ENCODE results near the gene THBS3. TPM values are rescaled to one million over a fixed set of nuclear protein-coding genes. Genes with fewer than 3 reads are reported as not detected.
A peak's percentile ranks its signal among the peaks of the same experiment; 100 is the strongest.

The THBS3 gene
- total RNA-seq, 2 experiments from 2014 or later: 25.5 to 26.1 TPM

GRCh38 chr1:155206891-155207805 is 549 bp downstream of the THBS3 start:
- peak; percentile 85 for TF ChIP-seq CTCF (IDR thresholded peaks at IDR 0.05)
- intact Hi-C loops (cut with DNase I, micrococcal nuclease): loop anchor here (1.0 to 5.0 kb wide), 7 partner anchors 12 to 385 kb away; partner anchors contain the start of gene SLC50A1 (in 1 of the 2)

GRCh38 chr1:155205969-155206593 is 1.6 kb downstream of the THBS3 start:
- TF ChIP-seq CTCF (IDR thresholded peaks at IDR 0.05): no peak
- Histone ChIP-seq H3K4me3 (ENCODE audit: low read length) (no peak overlapping the region), H3K4me1 (ENCODE audit: insufficient read depth, low read length) (peaks cover 30% of the 10 kb centered on the region), H3K36me3 (ENCODE audit: insufficient read depth, low read length) (peaks cover 2% of the 10 kb centered on the region), H3K27ac (ENCODE audit: low read depth in 1 of 2, low read length in 2 of 2) (no peak overlapping the region), H3K27me3 (ENCODE audit: control insufficient read depth in 1 of 2, insufficient read depth in 2 of 2, low read length in 2 of 2) (no peaks in the 10 kb centered on the region), H3K9me3 (ENCODE audit: control insufficient read depth in 1 of 2, insufficient read depth in 1 of 2, low read length in 2 of 2) (no peaks in the 10 kb centered on the region)
- CTCF ChIA-PET: interaction anchor here (1.0 to 2.3 kb wide), 8 partner anchors 13 to 120 kb away, joined by 3 to 12 read pairs (median 6); partner anchors contain the start of gene KRTCAP2
- Mint-ChIP-seq H3K36me3 (ENCODE audit: low read depth) (peaks cover 9% of the 10 kb centered on the region), H3K27me3 (no peaks in the 10 kb centered on the region), H3K27ac (no peak overlapping the region), H3K9me3 (no peaks in the 10 kb centered on the region), H3K4me3 (no peak overlapping the region), H3K4me1 (ENCODE audit: low read depth) (peaks cover 31% of the 10 kb centered on the region)
- intact Hi-C loops (cut with DNase I, micrococcal nuclease): loop anchor here (1.0 to 5.0 kb wide), 6 partner anchors 11 to 386 kb away; partner anchors contain the start of gene SLC50A1 (in 1 of the 2)
- DNase-seq (no peak), ATAC-seq (ENCODE audit: poor library complexity) (no peak)
- POLR2A ChIA-PET: interaction anchor here (0.8 to 1.5 kb wide), 3 partner anchors 12 to 21 kb away, joined by 3 to 11 read pairs (median 8); no protein-coding TSS in a partner anchor

More at GRCh38 chr1:155206891-155207805, 549 bp downstream of the THBS3 start:
- Mint-ChIP-seq H3K4me3 (peak overlapping the region; percentile 86), H3K27ac (peak overlapping the region; percentile 96), H3K4me1 (ENCODE audit: low read depth) (peaks cover 31% of the 10 kb centered on the region), H3K27me3 (no peaks in the 10 kb centered on the region), H3K9me3 (no peaks in the 10 kb centered on the region), H3K36me3 (ENCODE audit: low read depth) (peaks cover 13% of the 10 kb centered on the region)
- ChIA-PET POLR2A (interaction anchor here (0.6 to 3.7 kb wide), 11 partner anchors 13 to 320 kb away, joined by 3 to 42 read pairs (median 8); partner anchors contain the start of genes CLK2, KRTCAP2, RUSC1 and SCAMP3), CTCF (interaction anchor here (0.6 to 3.0 kb wide), 17 partner anchors 12 to 118 kb away, joined by 3 to 12 read pairs (median 4); partner anchors contain the start of genes KRTCAP2, RUSC1 and SLC50A1)
- peak; percentile 86 to 96 (median 91) for DNase-seq
- ATAC-seq (ENCODE audit: poor library complexity): peak; percentile 60
- Histone ChIP-seq H3K9me3 (ENCODE audit: control insufficient read depth in 1 of 2, insufficient read depth in 1 of 2, low read length in 2 of 2) (no peaks in the 10 kb centered on the region), H3K4me3 (ENCODE audit: low read length) (no peak overlapping the region), H3K27me3 (ENCODE audit: control insufficient read depth in 1 of 2, insufficient read depth in 2 of 2, low read length in 2 of 2) (no peaks in the 10 kb centered on the region), H3K27ac (ENCODE audit: low read depth in 1 of 2, low read length in 2 of 2) (peak overlapping the region; percentile 29 to 100), H3K36me3 (ENCODE audit: insufficient read depth, low read length) (peaks cover 10% of the 10 kb centered on the region), H3K4me1 (ENCODE audit: insufficient read depth, low read length) (peaks cover 30% of the 10 kb centered on the region)

- Histone ChIP-seq H3K27ac (ENCODE audit: low read depth in 1 of 2, low read length in 2 of 2) (no peak overlapping the region), H3K4me3 (ENCODE audit: low read length) (no peak overlapping the region), H3K36me3 (ENCODE audit: insufficient read depth, low read length) (no peaks in the 10 kb centered on the region), H3K9me3 (ENCODE audit: control insufficient read depth in 1 of 2, insufficient read depth in 1 of 2, low read length in 2 of 2) (no peaks in the 10 kb centered on the region), H3K4me1 (ENCODE audit: insufficient read depth, low read length) (peaks cover 30% of the 10 kb centered on the region), H3K27me3 (ENCODE audit: control insufficient read depth in 1 of 2, insufficient read depth in 2 of 2, low read length in 2 of 2) (no peaks in the 10 kb centered on the region)
- peak in 1 of 14 experiments; percentile 1 for DNase-seq
- ChIA-PET POLR2A (no interaction called here), CTCF (interaction anchor here (1.0 to 1.4 kb wide), 2 partner anchors 22 to 119 kb away, joined by 3 to 6 read pairs; no protein-coding TSS in a partner anchor)
- Mint-ChIP-seq H3K9me3 (no peaks in the 10 kb centered on the region), H3K36me3 (ENCODE audit: low read depth) (no peaks in the 10 kb centered on the region), H3K4me1 (ENCODE audit: low read depth) (peaks cover 26% of the 10 kb centered on the region), H3K27ac (no peak overlapping the region), H3K4me3 (no peak overlapping the region), H3K27me3 (no peaks in the 10 kb centered on the region)
- no peak for TF ChIP-seq CTCF (IDR thresholded peaks at IDR 0.05)
- no peak for ATAC-seq (ENCODE audit: poor library complexity)
- intact Hi-C loops (cut with DNase I, micrococcal nuclease): loop anchor here in 1 of 2 experiments (5.0 kb wide), 2 partner anchors 37 to 68 kb away; partner anchors contain the start of gene SLC50A1
These were observed 2.7 kb downstream of the THBS3 start for GRCh38 chr1:155205035-155205434.
